ENCODE results near the gene CCNE1.
A peak's percentile ranks its signal among the peaks of the same experiment; 100 is the strongest.
"Not testable (repeated sequence)": the region's sequence is repeated elsewhere in the genome, so short reads cannot be mapped to it uniquely, and the experiment has no call there.

CCNE1 gene

DNA sequence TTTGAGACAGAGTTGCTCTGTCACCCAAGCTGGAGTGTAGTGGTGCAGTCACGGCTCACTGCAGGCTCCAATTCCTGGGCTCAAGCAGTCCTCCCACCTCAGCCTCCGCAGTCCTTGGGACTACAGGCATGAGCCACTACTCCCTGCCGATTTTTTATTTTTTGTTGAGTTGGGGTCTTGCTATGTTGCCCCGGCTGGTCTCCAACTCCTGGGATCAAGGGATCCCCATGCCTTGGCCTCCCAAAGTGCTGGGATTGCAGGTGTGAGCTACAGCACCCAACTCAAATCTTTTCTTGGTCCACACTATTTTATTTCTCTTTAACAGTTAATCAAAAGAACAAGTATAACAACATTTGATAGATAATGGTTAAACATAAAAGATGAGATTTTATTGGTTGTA lies 7.5 kb downstream of the CCNE1 start:
- no peak for DNase-seq

DNA sequence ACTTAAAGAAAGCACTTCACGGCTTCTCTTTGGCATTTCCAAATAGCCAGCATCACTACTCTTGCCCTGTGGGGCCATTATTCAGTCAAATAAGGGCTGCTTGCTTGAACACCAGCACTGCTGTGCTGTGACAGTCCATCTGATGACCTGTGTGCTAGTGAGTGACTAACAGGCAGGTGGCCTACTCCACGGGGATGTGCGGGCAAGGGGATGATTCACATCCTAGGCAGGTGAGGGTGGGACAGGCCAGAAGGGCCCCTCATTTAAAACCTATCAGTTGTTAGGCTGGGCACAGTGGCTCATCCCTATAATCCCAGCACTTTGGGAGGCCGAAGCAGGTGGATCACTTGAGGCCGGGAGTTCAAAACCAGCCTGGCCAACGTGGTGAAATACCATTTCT lies 8.2 kb downstream of the CCNE1 start:
- no peak for DNase-seq

DNA sequence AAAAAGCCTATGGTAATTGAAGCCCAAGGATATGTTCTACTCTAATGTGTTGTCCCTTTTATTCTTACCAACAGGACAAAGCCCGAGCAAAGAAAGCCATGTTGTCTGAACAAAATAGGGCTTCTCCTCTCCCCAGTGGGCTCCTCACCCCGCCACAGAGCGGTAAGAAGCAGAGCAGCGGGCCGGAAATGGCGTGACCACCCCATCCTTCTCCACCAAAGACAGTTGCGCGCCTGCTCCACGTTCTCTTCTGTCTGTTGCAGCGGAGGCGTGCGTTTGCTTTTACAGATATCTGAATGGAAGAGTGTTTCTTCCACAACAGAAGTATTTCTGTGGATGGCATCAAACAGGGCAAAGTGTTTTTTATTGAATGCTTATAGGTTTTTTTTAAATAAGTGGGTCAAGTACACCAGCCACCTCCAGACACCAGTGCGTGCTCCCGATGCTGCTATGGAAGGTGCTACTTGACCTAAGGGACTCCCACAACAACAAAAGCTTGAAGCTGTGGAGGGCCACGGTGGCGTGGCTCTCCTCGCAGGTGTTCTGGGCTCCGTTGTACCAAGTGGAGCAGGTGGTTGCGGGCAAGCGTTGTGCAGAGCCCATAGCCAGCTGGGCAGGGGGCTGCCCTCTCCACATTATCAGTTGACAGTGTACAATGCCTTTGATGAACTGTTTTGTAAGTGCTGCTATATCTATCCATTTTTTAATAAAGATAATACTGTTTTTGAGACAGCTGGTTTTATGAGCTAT lies 12.0 kb downstream of the CCNE1 start:
- DNase-seq: no peak

GRCh38 chr19:29825263-29825662 lies 13.5 kb downstream of the CCNE1 start:
- not testable (repeated sequence) for DNase-seq

DNA sequence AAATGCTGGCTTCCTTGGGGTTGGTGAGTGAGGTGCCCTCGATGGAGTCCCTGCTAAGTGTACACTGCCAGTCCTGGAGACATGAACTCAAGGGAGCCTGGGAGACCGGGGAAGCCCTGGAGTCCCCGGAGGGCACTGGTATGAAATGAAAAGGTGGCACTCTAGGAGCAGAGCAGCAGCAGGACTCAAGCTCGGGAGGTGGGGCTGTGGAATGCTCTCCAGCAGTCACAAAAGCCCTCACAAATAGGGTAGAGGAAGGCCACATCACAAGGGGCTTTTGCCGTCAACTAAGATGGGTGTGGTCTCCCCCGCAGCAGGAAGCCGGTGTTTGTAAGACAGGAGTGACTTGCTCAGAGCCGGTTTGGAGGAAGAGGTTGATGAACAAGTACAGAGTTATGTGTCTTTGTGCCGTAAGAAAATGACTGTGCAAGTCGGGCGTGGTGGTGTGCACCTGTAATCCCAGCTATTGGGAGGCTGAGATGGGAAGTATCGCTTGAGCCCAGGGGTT lies 19.3 kb downstream of the CCNE1 start:
- DNase-seq: no peak

- DNase-seq: no peak
These were observed 19.9 kb downstream of the CCNE1 start for GRCh38 chr19:29831686-29832085.

GRCh38 chr19:29832801-29833200 lies 21.0 kb downstream of the CCNE1 start:
- DNase-seq: no peak

DNA sequence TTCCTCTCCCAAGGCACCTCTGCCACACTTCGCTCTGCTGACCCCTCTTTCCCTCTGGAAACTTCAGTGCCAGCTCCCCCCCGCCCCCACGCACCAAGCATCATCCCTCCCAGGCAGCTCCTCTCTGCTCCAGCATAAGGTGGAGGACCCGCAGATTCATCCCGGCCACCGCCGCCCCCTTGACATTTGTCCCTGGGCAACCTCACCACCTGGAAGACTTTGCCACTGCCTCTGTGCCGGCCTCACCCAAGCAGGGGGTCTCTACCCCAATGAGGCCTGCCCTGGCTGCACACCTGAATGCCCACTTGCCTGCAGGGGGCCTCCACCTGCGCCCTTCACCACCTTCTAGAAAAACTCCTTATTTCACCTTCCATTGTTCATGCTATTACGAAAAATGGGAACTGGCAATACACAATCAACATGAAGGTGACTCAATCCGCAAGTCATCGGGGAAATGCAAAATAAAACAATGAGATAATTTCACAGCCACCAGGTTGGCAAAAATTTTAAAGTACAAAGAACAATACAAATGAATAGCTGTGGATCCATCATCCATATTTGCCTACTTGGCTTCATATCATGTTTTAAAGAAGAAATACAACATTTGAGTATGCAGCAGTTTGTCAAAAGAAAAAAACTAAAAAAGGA lies 21.9 kb downstream of the CCNE1 start:
- no peak for DNase-seq

- no peak for DNase-seq
These were observed 23.4 kb downstream of the CCNE1 start for GRCh38 chr19:29834991-29835846.

DNA sequence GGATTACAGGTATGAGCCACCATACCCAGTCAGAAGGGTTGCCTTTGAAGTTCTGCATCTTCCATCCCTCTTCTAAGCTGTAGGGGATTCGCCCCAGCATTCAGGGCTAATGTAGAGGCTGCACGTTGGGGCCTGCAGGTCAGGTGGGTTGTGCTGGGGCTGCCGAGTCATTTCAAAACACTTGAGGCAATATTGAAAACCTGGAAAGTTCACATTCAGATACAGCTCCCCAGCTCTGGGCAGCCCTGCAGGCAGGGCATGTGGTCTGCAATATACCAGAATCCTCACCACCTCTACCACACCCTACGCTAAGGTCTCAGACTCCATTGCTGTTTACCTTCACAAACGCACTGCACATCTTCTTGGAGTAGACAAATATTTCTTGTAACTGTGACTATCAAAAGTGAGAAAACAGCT lies 24.6 kb downstream of the CCNE1 start:
- DNase-seq: no peak

DNA sequence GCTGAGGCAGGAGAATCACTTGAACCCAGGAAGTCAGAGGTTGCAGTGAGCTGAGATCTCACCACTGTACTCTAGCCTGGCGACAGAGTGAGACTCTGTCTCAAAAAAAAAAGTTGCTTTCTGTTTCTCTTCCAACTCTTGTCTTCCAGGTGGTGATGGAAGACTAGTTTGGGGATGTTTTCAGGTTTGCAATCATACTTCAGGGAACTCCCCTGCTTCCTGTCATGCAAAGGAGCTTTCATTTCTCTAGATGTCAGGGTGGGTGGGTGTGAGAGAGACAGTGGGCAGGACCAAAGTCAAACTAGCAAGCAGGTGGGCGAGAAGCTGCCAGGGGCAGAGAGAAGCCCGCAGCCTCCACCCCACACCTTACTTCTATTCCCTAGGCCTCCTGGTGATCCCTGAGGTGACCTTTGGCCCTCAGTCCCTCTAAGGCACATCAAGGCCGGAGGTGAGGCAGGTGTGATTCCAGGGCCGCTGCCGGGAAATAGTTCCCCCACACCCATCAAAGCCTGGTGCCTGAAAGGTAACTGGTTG lies 25.7 kb downstream of the CCNE1 start:
- DNase-seq: no peak

- no peak for DNase-seq
These were observed 26.2 kb downstream of the CCNE1 start for GRCh38 chr19:29837996-29838395.

- no peak for DNase-seq
These were observed 28.5 kb downstream of the CCNE1 start for GRCh38 chr19:29840066-29840950.

GRCh38 chr19:29841209-29841558 lies 29.4 kb downstream of the CCNE1 start:
- DNase-seq: no peak

GRCh38 chr19:29841559-29842367 lies 30.0 kb downstream of the CCNE1 start:
- DNase-seq: no peak

DNA sequence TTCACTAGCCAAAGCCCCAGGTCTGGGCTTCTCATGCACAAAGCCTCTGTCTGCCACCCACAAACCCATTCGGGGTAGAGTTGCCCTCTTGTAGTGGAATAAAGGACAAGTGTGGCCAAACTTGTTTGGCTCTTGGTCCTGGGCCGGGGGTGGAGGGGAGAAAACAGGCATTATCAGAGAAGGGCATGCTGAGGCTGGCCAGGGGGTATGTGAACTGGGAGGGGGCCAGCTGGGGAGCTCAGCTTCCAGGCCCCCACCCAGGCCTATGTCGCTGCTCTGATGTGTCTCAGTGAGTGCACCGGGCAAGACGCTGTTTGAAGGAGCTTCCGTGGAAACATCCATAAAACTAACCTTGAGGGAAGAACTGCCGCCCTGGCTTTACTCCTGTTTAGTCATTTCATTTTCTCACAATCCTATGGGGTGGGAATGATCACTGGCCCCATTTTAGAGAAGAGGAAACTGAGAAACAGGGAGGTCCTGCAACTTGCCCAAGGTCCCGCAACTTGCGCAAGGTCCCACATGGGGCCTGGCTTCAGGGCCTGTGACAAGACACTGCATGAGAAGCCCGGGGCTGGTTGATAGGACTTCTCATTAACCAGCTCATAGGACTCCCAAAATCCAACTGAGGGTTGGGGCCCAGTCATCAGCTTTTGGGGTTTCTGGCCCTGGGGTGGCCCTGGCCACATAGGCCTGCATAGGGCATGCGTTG lies 30.8 kb downstream of the CCNE1 start:
- DNase-seq: no peak

- no peak for DNase-seq
These were observed 31.6 kb downstream of the CCNE1 start for GRCh38 chr19:29843180-29844051.

GRCh38 chr19:29844891-29845573 lies 33.2 kb downstream of the CCNE1 start:
- peak; percentile 32 for DNase-seq

GRCh38 chr19:29845574-29846176 lies 33.9 kb downstream of the CCNE1 start:
- no peak for DNase-seq
